Thyroid gland (tissue), 4 donors: ENCODE results near the gene ANG.

Experiments used
- POLR2A ChIP-seq, 2 donors: fragments of 450-650 bp; IDR thresholded peaks; one replicate each; pipeline ENCODE4 v1.6.1; 2017; ENCODE audit warnings: antibody characterized with exemption in 2 of 2, mild to moderate bottlenecking in 2 of 2, moderate library complexity in 1 of 2
- TF ChIP-seq, protein P1 (sequence below), 6 experiments: fragments of 200-600 bp in 3 of 6; fragments of 450-650 bp in 3 of 6; sonication (generic) in 3 of 6; IDR thresholded peaks; one replicate each; pipeline ENCODE4 v1.5.1; 2016 to 2019; ENCODE audit warnings: antibody characterized with exemption in 6 of 6, mild to moderate bottlenecking in 2 of 6, inconsistent platforms in 1 of 6, moderate library complexity in 1 of 6

DNA sequence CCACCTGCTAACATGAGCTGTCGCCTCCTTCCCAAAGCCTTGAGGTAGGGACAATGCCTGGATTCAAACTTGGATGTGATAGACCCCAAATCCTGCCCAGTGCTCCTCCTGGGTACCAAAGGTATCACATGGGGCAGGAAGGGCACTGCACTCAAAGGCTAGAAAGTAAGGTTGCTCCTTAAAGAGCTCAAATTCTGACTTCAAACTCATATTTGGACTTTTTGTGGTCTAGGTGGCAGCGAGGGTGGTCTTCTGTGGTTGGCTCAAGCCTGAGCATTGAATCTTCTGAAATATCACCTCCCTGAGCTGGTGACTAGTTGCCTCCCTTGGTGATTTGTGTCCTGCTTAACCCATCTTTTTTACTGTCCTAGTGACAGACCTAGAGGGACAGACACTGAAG, 12.5 kb upstream of the ANG start:
- TF ChIP-seq, protein P1, sequence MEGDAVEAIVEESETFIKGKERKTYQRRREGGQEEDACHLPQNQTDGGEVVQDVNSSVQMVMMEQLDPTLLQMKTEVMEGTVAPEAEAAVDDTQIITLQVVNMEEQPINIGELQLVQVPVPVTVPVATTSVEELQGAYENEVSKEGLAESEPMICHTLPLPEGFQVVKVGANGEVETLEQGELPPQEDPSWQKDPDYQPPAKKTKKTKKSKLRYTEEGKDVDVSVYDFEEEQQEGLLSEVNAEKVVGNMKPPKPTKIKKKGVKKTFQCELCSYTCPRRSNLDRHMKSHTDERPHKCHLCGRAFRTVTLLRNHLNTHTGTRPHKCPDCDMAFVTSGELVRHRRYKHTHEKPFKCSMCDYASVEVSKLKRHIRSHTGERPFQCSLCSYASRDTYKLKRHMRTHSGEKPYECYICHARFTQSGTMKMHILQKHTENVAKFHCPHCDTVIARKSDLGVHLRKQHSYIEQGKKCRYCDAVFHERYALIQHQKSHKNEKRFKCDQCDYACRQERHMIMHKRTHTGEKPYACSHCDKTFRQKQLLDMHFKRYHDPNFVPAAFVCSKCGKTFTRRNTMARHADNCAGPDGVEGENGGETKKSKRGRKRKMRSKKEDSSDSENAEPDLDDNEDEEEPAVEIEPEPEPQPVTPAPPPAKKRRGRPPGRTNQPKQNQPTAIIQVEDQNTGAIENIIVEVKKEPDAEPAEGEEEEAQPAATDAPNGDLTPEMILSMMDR (IDR thresholded peaks at IDR 0.05), result no peak
- no peak for TF ChIP-seq POLR2A (IDR thresholded peaks at IDR 0.05)
